Activated effector memory CD4-positive, alpha-beta T cell treated with Interleukin-2 at 50 U/mL for 16 hours (primary cell): ENCODE data around the gene SLC17A1.

ENCODE experiments used
- DNase-seq: peaks from one replicate; pipeline ENCODE4 v3.0.0-alpha.2; 2020

The SLC17A1 gene

DNA sequence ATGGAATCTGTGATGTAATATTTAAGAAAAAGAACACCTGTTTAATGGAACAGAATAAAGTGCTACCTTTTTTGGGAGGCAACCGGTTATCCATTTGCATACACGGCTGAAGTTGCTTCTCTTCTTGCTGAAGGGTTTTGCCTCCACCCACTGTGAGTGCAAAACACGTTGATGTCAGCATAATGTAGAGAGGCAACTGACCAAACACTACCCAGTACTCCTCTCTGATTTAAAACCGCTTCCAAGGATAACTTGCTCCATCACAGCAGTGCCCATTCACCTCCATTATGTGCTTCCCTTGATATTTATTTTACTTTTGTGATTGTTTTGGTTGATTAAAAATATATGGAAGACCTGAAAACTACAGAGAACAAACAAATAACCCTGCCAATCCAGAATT, 1.4 kb downstream of the SLC17A1 start:
- no peak for DNase-seq

DNA sequence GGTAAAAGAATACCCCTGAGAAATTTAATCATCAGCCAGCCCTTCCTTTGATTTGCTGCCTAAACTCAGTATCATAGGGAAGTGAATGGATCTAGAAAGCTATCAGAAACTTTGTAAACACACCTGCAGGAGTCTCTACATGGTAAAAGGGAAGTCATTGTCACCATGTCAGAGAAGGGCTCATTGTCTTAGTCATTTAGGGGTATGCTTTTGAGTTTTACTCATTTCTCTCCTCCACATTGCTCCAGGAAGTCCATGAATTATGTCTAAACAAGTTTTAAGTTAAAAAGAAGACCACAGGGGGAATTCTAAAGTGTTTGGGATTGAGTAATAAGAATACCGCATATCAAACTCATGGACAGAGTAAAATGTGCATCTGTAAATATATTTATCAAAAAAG, 2.5 kb downstream of the SLC17A1 start:
- no peak for DNase-seq

GRCh38 chr6:25821341-25821740, 10.5 kb downstream of the SLC17A1 start:
- DNase-seq: no peak

GRCh38 chr6:25816252-25816651, 15.6 kb downstream of the SLC17A1 start:
- DNase-seq: no peak

- DNase-seq: no peak
Measured at GRCh38 chr6:25815194-25815593, 16.7 kb downstream of the SLC17A1 start.

GRCh38 chr6:25804804-25805203, 27.0 kb downstream of the SLC17A1 start:
- no peak for DNase-seq

- no peak for DNase-seq
Measured at GRCh38 chr6:25801436-25801835, 30.4 kb downstream of the SLC17A1 start.

DNA sequence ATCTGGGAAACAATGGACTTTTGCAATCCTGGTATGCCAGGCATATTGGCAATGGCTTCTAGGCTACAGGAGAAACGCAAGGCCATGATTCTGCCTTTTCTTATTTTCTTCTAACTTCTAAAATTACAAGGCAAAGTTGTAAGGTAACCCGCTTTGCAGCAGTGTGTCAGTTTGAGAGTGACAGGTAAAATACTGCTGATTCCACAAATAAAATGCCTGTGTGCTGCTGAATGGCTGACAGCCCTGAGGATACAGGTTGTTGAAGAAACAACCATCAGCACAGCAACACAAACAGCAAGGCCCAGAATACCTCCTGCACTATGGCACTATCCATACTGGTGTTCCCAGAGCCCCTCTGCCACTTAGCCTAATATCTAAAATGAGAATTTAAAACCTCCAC, 37.1 kb downstream of the SLC17A1 start:
- no peak for DNase-seq

DNA sequence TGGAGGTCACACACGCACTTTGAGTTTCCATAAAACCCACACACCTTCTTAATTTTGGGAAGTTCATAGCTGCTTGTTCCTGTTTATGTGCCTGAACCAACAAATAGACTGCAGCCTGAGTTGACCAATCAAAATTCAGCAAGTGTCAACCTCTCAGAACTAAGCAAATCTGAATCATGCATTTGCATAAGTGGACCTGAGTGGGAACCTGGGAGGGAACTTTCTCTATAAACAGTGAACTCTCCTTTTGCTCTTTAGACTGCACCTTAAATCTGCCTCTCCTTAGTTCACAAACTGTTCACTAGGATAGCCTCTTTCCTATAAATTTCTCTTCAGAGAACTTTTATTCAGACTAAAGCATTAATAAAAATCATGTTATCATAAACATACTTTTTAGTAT, 37.9 kb downstream of the SLC17A1 start:
- no peak for DNase-seq

DNA sequence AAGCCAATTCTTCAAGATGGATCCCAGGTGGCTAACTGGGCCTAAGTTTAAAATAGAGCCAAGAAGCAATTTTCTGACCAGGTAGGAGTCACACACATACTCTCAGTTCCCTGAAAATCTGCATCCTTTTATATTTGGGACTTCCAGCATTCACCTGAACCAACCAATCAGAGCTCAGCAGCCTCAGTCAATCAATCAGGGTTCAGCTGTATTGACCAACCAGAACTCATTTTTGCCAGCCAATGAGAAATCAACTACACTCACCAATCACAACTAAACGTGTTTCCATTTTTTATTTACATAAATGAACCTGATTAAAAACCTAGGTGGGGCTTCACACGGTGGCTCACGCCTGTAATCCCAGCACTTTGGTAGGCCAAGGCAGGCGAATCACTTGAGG, 39.8 kb downstream of the SLC17A1 start:
- no peak for DNase-seq

DNA sequence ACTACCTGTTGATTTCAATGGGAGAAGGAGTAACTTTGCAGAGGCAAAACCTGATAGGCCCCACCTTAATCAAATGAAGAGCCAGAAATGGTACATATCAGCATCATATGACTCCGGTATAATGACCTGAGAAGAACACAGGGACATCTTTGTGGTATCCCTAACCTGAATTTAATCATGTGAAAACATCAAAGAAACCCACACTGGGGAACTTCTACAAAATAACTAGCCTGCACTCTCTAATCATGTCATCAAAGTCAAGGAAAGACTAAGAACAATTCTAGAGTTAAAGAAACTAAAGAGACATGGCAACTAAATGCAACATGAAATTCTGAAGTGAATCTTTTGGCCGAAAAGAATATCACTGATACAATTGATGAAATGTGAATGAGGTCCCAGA, 42.4 kb downstream of the SLC17A1 start:
- DNase-seq: no peak

DNA sequence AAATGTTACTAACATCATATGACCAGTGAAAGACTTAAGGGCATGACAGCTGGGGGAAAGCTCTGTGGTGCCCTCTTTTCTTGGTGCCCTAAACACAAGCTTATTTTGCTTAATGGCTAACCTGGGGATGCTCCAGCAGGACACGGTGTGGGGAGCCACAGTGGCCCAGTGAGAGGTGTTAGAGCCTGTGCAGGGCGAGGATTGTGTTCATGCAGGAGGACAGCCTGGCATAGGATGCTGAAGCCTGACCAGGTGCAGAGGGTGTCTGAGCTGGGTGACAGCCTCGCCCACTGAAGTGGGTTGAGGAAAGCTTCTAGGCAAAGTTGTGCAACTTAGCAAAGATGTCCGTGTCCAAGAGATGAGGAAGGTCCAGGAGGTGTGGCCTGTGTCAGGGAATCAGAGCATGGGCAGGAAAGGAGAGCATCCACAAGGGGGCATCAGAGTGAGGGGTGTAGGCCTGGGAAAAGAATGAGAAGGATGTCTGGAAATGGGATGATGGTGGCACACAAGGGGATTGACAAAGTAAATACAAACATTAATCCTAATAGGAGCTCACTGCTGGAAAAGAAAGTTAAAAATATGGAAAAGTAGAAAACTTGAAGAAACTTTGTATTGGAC, 43.4 kb downstream of the SLC17A1 start:
- no peak for DNase-seq

- DNase-seq: no peak
Measured at GRCh38 chr6:25787428-25787827, 44.4 kb downstream of the SLC17A1 start.

DNA sequence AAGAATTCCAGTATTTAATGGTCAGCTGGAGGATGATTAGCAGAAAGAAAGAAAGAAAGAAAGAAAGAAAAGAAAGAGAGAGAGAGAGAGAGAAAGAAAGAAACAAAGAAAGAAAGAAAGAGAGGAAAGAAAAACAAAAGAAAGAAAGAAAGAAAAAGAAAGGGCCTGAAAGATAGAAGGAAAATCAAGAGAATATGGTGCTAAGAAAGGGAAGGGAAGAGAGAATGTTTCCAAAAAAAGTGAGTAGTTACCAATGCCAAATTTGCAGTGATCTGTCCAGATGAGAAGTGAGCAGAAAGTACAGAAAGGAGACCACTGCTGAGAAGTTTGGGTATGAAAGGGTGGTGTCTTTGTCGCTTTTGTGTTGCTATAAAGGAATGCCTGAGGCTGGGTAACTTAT, 50.7 kb downstream of the SLC17A1 start:
- no peak for DNase-seq

DNA sequence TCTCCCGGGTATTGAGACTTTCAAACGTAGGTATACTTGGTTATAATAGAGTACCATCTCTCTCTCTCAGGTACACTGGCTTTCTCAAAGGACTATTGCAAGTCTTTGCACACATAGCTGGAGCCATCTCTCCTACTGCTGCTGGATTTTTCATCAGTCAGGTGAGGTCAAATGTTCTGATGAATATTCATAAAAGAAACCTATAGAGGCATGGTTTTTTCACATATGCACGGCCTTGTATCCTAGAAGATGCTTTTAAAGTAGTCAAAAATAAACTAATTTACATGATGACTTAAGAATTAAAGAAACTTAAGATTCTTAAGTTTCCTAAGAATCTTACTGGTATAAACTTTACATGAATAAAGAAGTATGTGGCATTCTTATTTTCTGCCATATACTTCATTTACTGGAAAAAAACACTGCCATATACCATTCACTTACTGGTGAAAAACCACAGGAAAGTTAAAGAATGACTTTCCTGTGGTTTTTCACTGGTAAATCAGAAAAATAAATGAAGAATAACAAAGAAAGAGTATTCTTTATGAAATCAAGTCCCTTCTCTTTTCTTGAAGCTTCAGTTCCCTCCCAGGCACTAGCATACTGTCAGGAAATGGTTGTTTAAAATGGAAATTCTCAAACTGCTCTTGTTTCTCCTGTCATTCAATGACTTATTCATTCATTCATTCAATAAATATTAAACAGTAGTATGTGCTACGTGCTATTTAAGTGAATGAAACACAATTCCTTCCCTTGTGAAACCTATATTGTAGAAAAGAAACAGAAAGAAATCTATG, 53.8 kb downstream of the SLC17A1 start:
- DNase-seq: no peak

- DNase-seq: no peak
Measured at GRCh38 chr6:25777031-25777430, 54.8 kb downstream of the SLC17A1 start.

DNA sequence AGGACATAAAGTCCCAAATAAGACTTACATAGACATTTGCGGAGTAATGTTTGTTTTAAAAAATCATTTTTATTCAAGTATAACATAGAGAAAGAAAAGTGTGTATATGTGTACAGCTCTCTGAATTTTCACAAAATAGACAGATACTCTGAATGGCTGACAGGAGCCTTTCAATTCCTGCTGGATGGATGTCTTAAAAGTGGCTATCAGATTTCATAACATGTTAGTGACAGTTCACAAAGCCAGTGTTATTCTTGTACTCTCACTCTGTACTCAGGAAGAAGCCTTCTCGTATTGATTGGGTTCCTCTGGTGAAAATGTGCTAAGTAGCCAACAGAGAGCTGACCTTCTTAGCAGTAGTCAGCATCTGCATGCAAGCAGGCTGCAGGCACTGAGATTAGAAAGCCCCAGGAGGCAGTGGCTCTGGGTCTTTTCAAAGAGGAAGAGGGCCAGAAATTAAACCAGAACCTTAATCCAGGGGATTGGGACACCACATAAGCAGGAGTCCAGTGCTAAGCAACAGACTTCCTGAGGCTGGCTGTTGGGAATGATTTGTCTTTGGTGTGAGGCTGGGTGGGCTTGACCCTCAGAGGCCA, 57.6 kb downstream of the SLC17A1 start:
- no peak for DNase-seq

- no peak for DNase-seq
Measured at GRCh38 chr6:25769983-25770382, 61.9 kb downstream of the SLC17A1 start.

DNA sequence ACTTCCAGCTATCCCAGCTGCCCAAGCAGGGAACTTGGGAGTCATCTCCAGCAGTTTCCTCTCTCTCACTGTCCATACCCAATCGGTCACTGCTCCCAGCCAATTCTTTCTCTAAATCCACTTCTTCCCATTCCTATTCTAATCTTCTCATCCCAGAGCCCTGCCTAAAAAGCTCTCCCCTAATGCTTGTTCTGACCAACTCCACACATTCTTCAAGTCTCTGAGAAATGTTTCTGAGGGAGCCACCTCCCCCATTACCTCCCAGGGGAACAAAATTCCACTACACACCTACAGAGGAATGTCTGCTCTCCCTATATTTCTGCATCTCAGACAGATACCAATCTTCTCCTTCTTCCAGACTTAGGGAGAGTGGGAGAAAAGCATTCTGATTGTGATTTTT, 63.3 kb downstream of the SLC17A1 start:
- DNase-seq: no peak

DNA sequence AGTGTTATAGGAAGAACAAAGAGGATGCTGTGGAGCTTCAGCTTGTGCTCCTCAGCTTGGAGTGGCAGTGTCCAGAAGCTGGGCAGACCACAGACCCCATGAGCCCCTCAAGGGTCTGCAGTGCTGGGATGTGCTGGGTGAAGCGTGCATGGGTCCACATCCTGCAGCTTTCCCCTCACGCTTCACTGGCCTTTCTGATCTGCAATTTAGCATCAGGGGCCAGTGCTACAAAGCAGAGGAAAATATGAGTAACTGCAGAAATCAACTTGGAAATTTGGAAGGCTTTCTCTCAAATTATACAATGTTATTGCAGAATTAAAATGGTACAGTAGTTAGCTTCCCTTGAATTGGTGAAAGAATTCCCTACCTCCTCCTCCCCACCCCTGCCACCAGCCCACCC, 67.2 kb downstream of the SLC17A1 start:
- no peak for DNase-seq

DNA sequence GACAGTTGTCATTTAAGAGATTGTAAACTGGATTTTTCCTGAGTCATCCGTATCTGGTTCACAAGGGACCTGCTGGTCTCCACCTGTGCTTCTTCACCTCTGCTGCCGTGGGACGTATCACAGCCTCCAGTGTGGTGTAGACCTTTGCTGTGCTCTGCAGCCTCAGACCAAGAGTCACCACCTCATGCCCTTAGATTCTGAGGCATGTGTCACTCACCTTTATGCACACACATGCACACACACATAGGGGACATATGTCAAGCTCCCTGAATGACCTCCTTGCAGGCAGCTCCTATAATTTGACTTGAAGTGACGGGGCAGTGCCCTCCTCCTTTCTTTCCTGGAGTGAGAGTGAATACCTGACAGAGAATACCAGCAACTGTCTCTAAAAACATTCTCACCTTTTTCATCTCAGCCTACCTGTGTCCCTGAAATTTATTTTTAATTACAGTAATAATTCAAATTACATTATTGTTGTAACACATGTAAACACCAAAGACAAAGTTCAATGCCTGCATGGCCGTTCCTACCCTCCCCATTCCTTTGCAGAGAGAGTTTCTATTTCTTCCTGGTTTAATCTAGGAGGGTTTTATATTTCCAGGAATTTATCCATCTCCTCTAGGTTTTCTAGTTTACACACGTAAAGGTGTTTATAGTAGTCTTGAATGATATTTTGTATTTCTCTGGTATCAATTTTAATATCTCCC, 73.8 kb downstream of the SLC17A1 start:
- no peak for DNase-seq

GRCh38 chr6:25756382-25757363, 75.2 kb downstream of the SLC17A1 start:
- no peak for DNase-seq

DNA sequence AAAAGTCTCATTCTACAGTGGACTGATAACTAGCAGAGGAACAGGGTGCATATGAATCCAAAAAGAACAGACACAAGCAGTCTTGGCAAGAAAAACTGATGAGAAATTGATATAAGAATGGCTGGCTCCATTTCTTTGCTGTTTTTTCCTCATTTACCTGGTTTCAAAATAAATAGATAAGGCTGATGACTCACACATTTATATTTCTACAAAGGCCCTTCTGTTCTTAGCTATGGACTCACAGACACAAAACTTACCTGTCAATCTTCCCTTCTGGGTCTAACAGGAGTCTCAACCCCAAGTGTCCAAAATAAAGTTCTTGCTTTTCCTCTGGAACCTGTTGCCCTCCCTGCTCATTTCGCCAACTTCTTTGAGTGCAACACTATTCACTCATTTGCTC, 76.4 kb downstream of the SLC17A1 start:
- no peak for DNase-seq
